ENCODE measurements around the gene CASK. TPM values are rescaled to one million over a fixed set of nuclear protein-coding genes. Genes with fewer than 3 reads are reported as not detected.
A peak's percentile ranks its signal among the peaks of the same experiment; 100 is the strongest.

The CASK gene
- total RNA-seq, 1 experiment from 2014 or later: 163 TPM

DNA sequence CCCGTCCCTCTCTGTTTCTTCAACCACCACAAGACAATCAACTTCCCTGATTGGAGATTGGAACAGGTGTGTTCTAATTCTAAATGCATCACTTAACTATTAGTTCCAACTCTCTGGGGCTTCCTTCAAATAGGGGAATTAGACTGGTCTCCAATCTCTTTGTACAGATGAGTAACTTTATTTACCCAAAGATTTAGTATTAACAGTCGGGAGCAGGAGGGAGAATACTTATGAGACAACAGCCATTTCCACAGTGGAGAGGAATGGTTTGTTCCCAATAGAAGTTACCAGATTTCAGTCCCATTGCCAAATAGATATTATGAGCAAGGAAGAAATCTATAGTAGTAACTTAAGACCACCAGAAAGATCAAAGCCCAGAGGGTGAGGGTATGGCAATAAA is 46.2 kb downstream of the CASK start:
- H3K36me3 Mint-ChIP-seq (ENCODE audit: insufficient read depth, unreplicated experiment): peaks cover 6% of the 10 kb centered on the region
- H3K27me3 ChIP-seq (replicated peaks; ENCODE audit: control insufficient read depth, insufficient read depth, low read length): no peaks in the 10 kb centered on the region
- H3K36me3 ChIP-seq (ENCODE audit: control insufficient read depth, insufficient read depth, low read length): no peaks in the 10 kb centered on the region
- H3K4me3 ChIP-seq (ENCODE audit: low read depth, low read length): no peak overlapping the region
- no peak overlapping the region for H3K4me3 Mint-ChIP-seq (ENCODE audit: unreplicated experiment)
- no TSS peak for BruUV-seq (replicated peaks)
- H3K27ac Mint-ChIP-seq (ENCODE audit: unreplicated experiment): no peak overlapping the region
- intact Hi-C loops (cut with micrococcal nuclease; ENCODE audit: unreplicated experiment): no loop called here
- H3K4me1 Mint-ChIP-seq (ENCODE audit: low read depth, unreplicated experiment): peaks cover 6% of the 10 kb centered on the region
- TF ChIP-seq CTCF (IDR thresholded peaks at IDR 0.05; ENCODE audit: insufficient read depth in 1 of 2, low read depth in 1 of 2, low read length in 1 of 2, severe bottlenecking in 1 of 2, unreplicated experiment in 1 of 2): no peak
- no peak for DNase-seq
- peaks cover 5% of the 10 kb centered on the region for H3K4me1 ChIP-seq
- CTCF ChIA-PET: no interaction called here
- no peaks in the 10 kb centered on the region for H3K9me3 ChIP-seq
- H3K9me3 Mint-ChIP-seq (ENCODE audit: unreplicated experiment): no peaks in the 10 kb centered on the region
- POLR2A ChIA-PET: no interaction called here
- H3K27me3 Mint-ChIP-seq (ENCODE audit: insufficient read depth, unreplicated experiment): no peaks in the 10 kb centered on the region

DNA sequence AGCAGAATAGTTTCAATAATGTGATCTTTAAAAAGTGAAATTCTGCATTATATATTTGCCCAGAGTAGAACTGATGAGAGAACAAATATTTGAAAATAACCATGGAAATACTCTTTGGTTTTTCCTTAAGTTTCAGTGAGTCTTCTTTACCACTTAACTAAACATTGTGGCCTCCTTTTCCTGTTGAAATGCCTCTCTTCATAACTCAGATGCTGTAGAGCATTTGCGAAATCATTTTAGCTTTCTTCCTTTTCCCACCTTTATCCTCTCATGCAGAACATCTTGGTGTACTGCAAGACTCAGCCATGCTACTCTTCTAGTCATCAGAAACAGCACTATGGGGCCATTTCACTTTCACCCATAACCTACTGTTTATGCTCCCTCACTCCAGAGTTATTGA is 48.2 kb downstream of the CASK start:
- Mint-ChIP-seq H3K4me3 (ENCODE audit: unreplicated experiment) (no peak overlapping the region), H3K9me3 (ENCODE audit: unreplicated experiment) (no peaks in the 10 kb centered on the region), H3K36me3 (ENCODE audit: insufficient read depth, unreplicated experiment) (no peaks in the 10 kb centered on the region), H3K27me3 (ENCODE audit: insufficient read depth, unreplicated experiment) (no peaks in the 10 kb centered on the region), H3K4me1 (ENCODE audit: low read depth, unreplicated experiment) (peaks cover 10% of the 10 kb centered on the region), H3K27ac (ENCODE audit: unreplicated experiment) (no peak overlapping the region)
- Histone ChIP-seq H3K36me3 (ENCODE audit: control insufficient read depth, insufficient read depth, low read length) (no peaks in the 10 kb centered on the region), H3K27me3 (replicated peaks; ENCODE audit: control insufficient read depth, insufficient read depth, low read length) (no peaks in the 10 kb centered on the region), H3K4me1 (peaks cover 21% of the 10 kb centered on the region), H3K4me3 (ENCODE audit: low read depth, low read length) (no peak overlapping the region), H3K9me3 (no peaks in the 10 kb centered on the region)
- CTCF ChIA-PET: no interaction called here
- DNase-seq: no peak
- intact Hi-C loops (cut with micrococcal nuclease; ENCODE audit: unreplicated experiment): no loop called here
- TF ChIP-seq CTCF (IDR thresholded peaks at IDR 0.05; ENCODE audit: insufficient read depth in 1 of 2, low read depth in 1 of 2, low read length in 1 of 2, severe bottlenecking in 1 of 2, unreplicated experiment in 1 of 2): no peak
- BruUV-seq (replicated peaks): no TSS peak
- POLR2A ChIA-PET: no interaction called here

- DNase-seq: peak; percentile 33 to 61
- H3K9me3 ChIP-seq: no peaks in the 10 kb centered on the region
- TF ChIP-seq CTCF (IDR thresholded peaks at IDR 0.05; ENCODE audit: insufficient read depth in 1 of 2, low read depth in 1 of 2, low read length in 1 of 2, severe bottlenecking in 1 of 2, unreplicated experiment in 1 of 2): no peak
- Mint-ChIP-seq H3K27ac (ENCODE audit: unreplicated experiment) (no peak overlapping the region), H3K4me1 (ENCODE audit: low read depth, unreplicated experiment) (peaks cover 9% of the 10 kb centered on the region), H3K36me3 (ENCODE audit: insufficient read depth, unreplicated experiment) (no peaks in the 10 kb centered on the region), H3K27me3 (ENCODE audit: insufficient read depth, unreplicated experiment) (no peaks in the 10 kb centered on the region), H3K9me3 (ENCODE audit: unreplicated experiment) (no peaks in the 10 kb centered on the region), H3K4me3 (ENCODE audit: unreplicated experiment) (no peak overlapping the region)
- POLR2A ChIA-PET: interaction anchor here (0.5 kb wide), 1 partner anchor 19 kb away, joined by 3 read pairs; no protein-coding TSS in a partner anchor
- CTCF ChIA-PET: no interaction called here
- no peaks in the 10 kb centered on the region for H3K36me3 ChIP-seq (ENCODE audit: control insufficient read depth, insufficient read depth, low read length)
- H3K27me3 ChIP-seq (replicated peaks; ENCODE audit: control insufficient read depth, insufficient read depth, low read length): no peaks in the 10 kb centered on the region
- no TSS peak for BruUV-seq (replicated peaks)
- H3K4me3 ChIP-seq (ENCODE audit: low read depth, low read length): no peak overlapping the region
- H3K4me1 ChIP-seq: peaks cover 17% of the 10 kb centered on the region
- intact Hi-C loops (cut with micrococcal nuclease; ENCODE audit: unreplicated experiment): no loop called here
These were observed 52.6 kb downstream of the CASK start for GRCh38 chrX:41870719-41871151.
